ENCODE measurements around the gene KLHDC7B. TPM values are rescaled to one million over a fixed set of nuclear protein-coding genes. Genes with fewer than 3 reads are reported as not detected.

Gene KLHDC7B
- total and polyA plus RNA-seq, 2 experiments from 2014 or later: 0.75 to 1.7 TPM

- WGBS (ENCODE audit: low lambda C conversion rate, missing lambda C conversion rate): 1% methylated on average over 73 of the region's 84 CpGs
- peak within 1 kb of the TSS; percentile 80 for H2AFZ ChIP-seq
- peaks cover 13% of the 10 kb centered on the region for H4K20me1 ChIP-seq (ENCODE audit: insufficient read depth, poor library complexity, severe bottlenecking)
- DNase-seq (ENCODE audit: low spot score): peak; percentile 99
- peaks cover 1% of the 10 kb centered on the region for H3K27me3 ChIP-seq
- H3K79me2 ChIP-seq: peaks cover 37% of the 10 kb centered on the region
- TF ChIP-seq EZH2phosphoT487 (IDR thresholded peaks at IDR 0.05; ENCODE audit: low read depth, severe bottlenecking, unreplicated experiment) (no peak), CTCF (IDR thresholded peaks at IDR 0.05; ENCODE audit: poor library complexity) (peak; percentile 64)
- H3K9me2 ChIP-seq (replicated peaks; ENCODE audit: insufficient read depth): no peaks in the 10 kb centered on the region
- peaks cover 20% of the 10 kb centered on the region for H3K4me1 ChIP-seq (ENCODE audit: insufficient read depth)
- no peaks in the 10 kb centered on the region for H3K36me3 ChIP-seq (replicated peaks; ENCODE audit: insufficient read depth, low read depth)
- peak within 1 kb of the TSS; percentile 94 for H3K4me2 ChIP-seq
- no peaks in the 10 kb centered on the region for H3K9me3 ChIP-seq (ENCODE audit: low read depth)
- H3K4me3 ChIP-seq: peak within 1 kb of the TSS; percentile 67
- peak within 1 kb of the TSS; percentile 98 for H3K27ac ChIP-seq
Observed at GRCh38 chr22:50525104-50525857, 20.4 kb upstream of the KLHDC7B start, which contains the start of gene SCO2. SCO2 (minus strand) TSS chr22:50525598; CDS start chr22:50524411, 1,187 bp downstream.

- H3K9me3 ChIP-seq (ENCODE audit: low read depth): no peaks in the 10 kb centered on the region
- peaks cover 13% of the 10 kb centered on the region for H4K20me1 ChIP-seq (ENCODE audit: insufficient read depth, poor library complexity, severe bottlenecking)
- H3K79me2 ChIP-seq: peaks cover 35% of the 10 kb centered on the region
- 0% methylated on average over 11 of the region's 33 CpGs for WGBS (ENCODE audit: low lambda C conversion rate, missing lambda C conversion rate)
- peaks cover 25% of the 10 kb centered on the region for H3K4me1 ChIP-seq (ENCODE audit: insufficient read depth)
- H3K4me2 ChIP-seq: peak overlapping the region; percentile 94
- peak overlapping the region; percentile 80 for H2AFZ ChIP-seq
- TF ChIP-seq CTCF (IDR thresholded peaks at IDR 0.05; ENCODE audit: poor library complexity) (no peak), EZH2phosphoT487 (IDR thresholded peaks at IDR 0.05; ENCODE audit: low read depth, severe bottlenecking, unreplicated experiment) (no peak), EZH2 (IDR thresholded peaks at IDR 0.05; ENCODE audit: borderline replicate concordance) (no peak)
- peak overlapping the region; percentile 98 for H3K27ac ChIP-seq
- no peaks in the 10 kb centered on the region for H3K36me3 ChIP-seq (replicated peaks; ENCODE audit: insufficient read depth, low read depth)
- no peaks in the 10 kb centered on the region for H3K9me2 ChIP-seq (replicated peaks; ENCODE audit: insufficient read depth)
- DNase-seq (ENCODE audit: low spot score): no peak
- peak overlapping the region; percentile 67 for H3K4me3 ChIP-seq
- H3K27me3 ChIP-seq: peaks cover 5% of the 10 kb centered on the region
Observed at GRCh38 chr22:50525858-50526107, 19.9 kb upstream of the KLHDC7B start.

GRCh38 chr22:50526108-50526833 lies 19.4 kb upstream of the KLHDC7B start:
- peak; percentile 89 for DNase-seq (ENCODE audit: low spot score)
- WGBS (ENCODE audit: low lambda C conversion rate, missing lambda C conversion rate): 2% methylated on average over 18 of the region's 77 CpGs
- peaks cover 9% of the 10 kb centered on the region for H3K27me3 ChIP-seq

More at GRCh38 chr22:50526108-50526833, 19.4 kb upstream of the KLHDC7B start:
- Histone ChIP-seq H3K9me2 (replicated peaks; ENCODE audit: insufficient read depth) (no peaks in the 10 kb centered on the region), H4K20me1 (ENCODE audit: insufficient read depth, poor library complexity, severe bottlenecking) (peaks cover 13% of the 10 kb centered on the region), H3K4me1 (ENCODE audit: insufficient read depth) (peaks cover 30% of the 10 kb centered on the region), H3K79me2 (peaks cover 32% of the 10 kb centered on the region), H3K36me3 (replicated peaks; ENCODE audit: insufficient read depth, low read depth) (no peaks in the 10 kb centered on the region), H3K4me2 (peak overlapping the region; percentile 94), H3K9me3 (ENCODE audit: low read depth) (no peaks in the 10 kb centered on the region), H3K27ac (peak overlapping the region; percentile 98), H3K4me3 (peak overlapping the region; percentile 67), H2AFZ (peak overlapping the region; percentile 80)
- TF ChIP-seq EZH2phosphoT487 (IDR thresholded peaks at IDR 0.05; ENCODE audit: low read depth, severe bottlenecking, unreplicated experiment): no peak
- peak; percentile 59 for TF ChIP-seq CTCF (IDR thresholded peaks at IDR 0.05; ENCODE audit: poor library complexity)
- TF ChIP-seq EZH2 (IDR thresholded peaks at IDR 0.05; ENCODE audit: borderline replicate concordance): no peak

Data from hepatocyte (in vitro differentiated cells).